Tibial nerve (tissue), 4 donors: ENCODE measurements around the gene NRXN3.

Experiments used
- EP300 ChIP-seq, 2 donors: sonication (generic); formaldehyde crosslinking; IDR thresholded peaks; one replicate each; pipeline ENCODE4 v1.6.1; 2017; ENCODE audit warnings: antibody characterized with exemption in 2 of 2, mild to moderate bottlenecking in 1 of 2
- POLR2A ChIP-seq, 2 donors: fragments of 450-650 bp; IDR thresholded peaks; one replicate each; pipeline ENCODE4 v1.6.1; 2017; ENCODE audit warnings: antibody characterized with exemption in 2 of 2, mild to moderate bottlenecking in 2 of 2, moderate library complexity in 2 of 2
- TF ChIP-seq, protein P1 (sequence below), 5 experiments: fragments of 200-600 bp in 3 of 5; fragments of 450-650 bp in 2 of 5; sonication (generic) in 3 of 5; IDR thresholded peaks; one replicate each; pipeline ENCODE4 v1.5.1; 2016 to 2019; ENCODE audit warnings: antibody characterized with exemption in 5 of 5, mild to moderate bottlenecking in 3 of 5, moderate library complexity in 2 of 5

DNA sequence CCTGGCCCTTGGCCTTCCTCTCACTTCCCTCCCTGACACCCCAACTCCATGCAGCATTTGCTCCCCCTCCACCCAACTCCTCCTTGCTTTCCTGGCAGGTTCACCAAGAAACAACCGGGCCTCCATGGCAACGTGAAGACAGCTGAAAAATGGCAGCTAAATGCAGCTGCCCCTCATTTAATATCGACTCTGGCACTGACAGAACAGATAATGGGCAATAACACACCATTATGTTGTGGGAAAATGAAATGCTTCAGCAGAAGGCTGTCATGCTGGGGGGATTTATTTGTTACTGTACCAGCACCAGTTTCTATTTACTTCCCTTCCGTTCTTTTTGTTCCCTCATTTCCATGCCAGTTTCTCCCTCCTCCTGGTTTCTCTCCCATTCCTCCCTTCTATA lies 440.8 kb downstream of the NRXN3 start:
- TF ChIP-seq, protein P1, sequence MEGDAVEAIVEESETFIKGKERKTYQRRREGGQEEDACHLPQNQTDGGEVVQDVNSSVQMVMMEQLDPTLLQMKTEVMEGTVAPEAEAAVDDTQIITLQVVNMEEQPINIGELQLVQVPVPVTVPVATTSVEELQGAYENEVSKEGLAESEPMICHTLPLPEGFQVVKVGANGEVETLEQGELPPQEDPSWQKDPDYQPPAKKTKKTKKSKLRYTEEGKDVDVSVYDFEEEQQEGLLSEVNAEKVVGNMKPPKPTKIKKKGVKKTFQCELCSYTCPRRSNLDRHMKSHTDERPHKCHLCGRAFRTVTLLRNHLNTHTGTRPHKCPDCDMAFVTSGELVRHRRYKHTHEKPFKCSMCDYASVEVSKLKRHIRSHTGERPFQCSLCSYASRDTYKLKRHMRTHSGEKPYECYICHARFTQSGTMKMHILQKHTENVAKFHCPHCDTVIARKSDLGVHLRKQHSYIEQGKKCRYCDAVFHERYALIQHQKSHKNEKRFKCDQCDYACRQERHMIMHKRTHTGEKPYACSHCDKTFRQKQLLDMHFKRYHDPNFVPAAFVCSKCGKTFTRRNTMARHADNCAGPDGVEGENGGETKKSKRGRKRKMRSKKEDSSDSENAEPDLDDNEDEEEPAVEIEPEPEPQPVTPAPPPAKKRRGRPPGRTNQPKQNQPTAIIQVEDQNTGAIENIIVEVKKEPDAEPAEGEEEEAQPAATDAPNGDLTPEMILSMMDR (IDR thresholded peaks at IDR 0.05): no peak
- TF ChIP-seq EP300 (IDR thresholded peaks at IDR 0.05): no peak
- TF ChIP-seq POLR2A (IDR thresholded peaks at IDR 0.05): no peak
